NB4 (cell line): ENCODE results near the gene ITPK1.

Source experiments
- MYC ChIP-seq: IDR thresholded peaks from 2 replicates; pipeline ENCODE4 v1.6.1; 2011; ENCODE audit warnings: low read depth, low read length
- POLR2A ChIP-seq: IDR thresholded peaks from 2 replicates; pipeline ENCODE4 v1.6.1; 2011; ENCODE audit warnings: mild to moderate bottlenecking; ENCODE audit not compliant: insufficient read length; ENCODE audit errors: extremely low read depth
- TF ChIP-seq, protein P1 (sequence below): IDR thresholded peaks from one replicate; pipeline ENCODE4 v1.5.1; 2012; ENCODE audit warnings: low read depth, low read length
- TF ChIP-seq, protein P2 (sequence below): IDR thresholded peaks from 2 replicates; pipeline ENCODE4 v1.6.1; 2011; ENCODE audit warnings: low read depth, low read length

DNA sequence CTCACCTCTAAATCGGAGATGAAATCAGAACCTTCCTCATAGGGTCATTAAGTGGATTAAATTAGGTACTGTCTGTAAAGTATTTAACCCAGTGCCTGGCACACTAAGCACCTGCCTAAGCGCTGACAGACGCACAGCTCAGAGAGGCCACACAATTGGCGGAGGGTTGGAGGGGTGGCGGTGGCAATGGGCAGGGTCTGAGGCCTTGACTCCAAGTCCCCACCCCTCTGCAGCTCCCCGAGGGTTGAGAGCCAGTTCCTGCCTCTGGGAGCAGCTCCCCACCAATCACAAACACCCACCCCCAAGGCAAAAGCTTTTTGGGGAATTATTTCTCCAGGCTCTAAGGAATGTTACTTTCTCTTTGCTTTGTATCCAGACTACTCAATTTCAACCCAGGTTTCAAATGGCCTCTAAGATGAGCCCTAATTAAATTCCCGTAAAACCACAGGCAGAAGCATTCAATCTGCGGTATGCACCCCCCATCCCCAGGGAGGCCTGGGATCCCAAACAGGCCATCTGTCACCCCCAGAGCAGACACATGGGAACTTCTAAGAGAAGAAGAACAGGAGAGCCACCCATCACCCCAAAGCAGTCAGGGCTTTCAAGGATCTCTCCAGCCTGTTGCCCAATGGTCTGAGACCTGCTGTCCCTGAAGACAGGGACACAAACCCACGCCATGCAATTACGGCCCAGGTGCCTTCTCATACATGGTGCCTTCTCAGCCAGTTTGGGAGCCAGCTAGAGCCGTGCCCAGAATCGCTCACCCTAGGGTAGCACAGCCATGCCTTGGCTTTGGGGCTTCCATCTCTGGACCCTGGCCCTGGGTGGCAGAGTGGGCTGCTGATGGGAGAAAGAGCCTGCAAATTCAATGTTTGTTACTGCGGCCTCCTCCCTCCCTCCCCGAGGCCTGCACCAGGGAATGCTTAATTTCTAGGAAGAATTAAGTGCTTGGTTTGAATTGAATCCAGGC lies 126.7 kb downstream of the ITPK1 start:
- TF ChIP-seq POLR2A (no peak), MYC (no peak)
- TF ChIP-seq, protein P1, sequence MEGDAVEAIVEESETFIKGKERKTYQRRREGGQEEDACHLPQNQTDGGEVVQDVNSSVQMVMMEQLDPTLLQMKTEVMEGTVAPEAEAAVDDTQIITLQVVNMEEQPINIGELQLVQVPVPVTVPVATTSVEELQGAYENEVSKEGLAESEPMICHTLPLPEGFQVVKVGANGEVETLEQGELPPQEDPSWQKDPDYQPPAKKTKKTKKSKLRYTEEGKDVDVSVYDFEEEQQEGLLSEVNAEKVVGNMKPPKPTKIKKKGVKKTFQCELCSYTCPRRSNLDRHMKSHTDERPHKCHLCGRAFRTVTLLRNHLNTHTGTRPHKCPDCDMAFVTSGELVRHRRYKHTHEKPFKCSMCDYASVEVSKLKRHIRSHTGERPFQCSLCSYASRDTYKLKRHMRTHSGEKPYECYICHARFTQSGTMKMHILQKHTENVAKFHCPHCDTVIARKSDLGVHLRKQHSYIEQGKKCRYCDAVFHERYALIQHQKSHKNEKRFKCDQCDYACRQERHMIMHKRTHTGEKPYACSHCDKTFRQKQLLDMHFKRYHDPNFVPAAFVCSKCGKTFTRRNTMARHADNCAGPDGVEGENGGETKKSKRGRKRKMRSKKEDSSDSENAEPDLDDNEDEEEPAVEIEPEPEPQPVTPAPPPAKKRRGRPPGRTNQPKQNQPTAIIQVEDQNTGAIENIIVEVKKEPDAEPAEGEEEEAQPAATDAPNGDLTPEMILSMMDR = no peak
- TF ChIP-seq, protein P2, sequence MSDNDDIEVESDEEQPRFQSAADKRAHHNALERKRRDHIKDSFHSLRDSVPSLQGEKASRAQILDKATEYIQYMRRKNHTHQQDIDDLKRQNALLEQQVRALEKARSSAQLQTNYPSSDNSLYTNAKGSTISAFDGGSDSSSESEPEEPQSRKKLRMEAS = no peak
